ENCODE results near the gene HSD17B7. TPM values are rescaled to one million over a fixed set of nuclear protein-coding genes. Genes with fewer than 3 reads are reported as not detected.
"Not testable (repeated sequence)": the region's sequence is repeated elsewhere in the genome, so short reads cannot be mapped to it uniquely, and the experiment has no call there.

The HSD17B7 gene
- total and polyA plus RNA-seq, 9 of the 15 experiments (the other 6 are each of a cell fraction or from before 2014, with no cell fraction given): 12.7 to 48.7 (median 21.3) TPM

GRCh38 chr1:162788783-162789182, 1.7 kb upstream of the HSD17B7 start:
- in situ Hi-C loops (cut with MboI); CTCF ChIA-PET (ENCODE audit: low intra/inter-chr PET ratio); H3K4me1 ChIP-seq (replicated peaks in 1 of 2; ENCODE audit: control insufficient read depth in 2 of 2, insufficient read depth in 2 of 2, low read length in 2 of 2); H3K27ac ChIP-seq (ENCODE audit: extremely low read depth, low read depth, low read length); BruUV-seq (replicated peaks); H3K4me2 ChIP-seq (ENCODE audit: insufficient read depth, low read length); ATAC-seq; intact Hi-C loops (cut with micrococcal nuclease); POLR2A ChIA-PET; H2AFZ ChIP-seq (ENCODE audit: low read depth, low read length); H3K9ac ChIP-seq (ENCODE audit: insufficient read depth in 1 of 2, low read depth in 2 of 2, low read length in 2 of 2); H3K36me3 ChIP-seq (ENCODE audit: control insufficient read depth, insufficient read depth, low read length); H3K79me2 ChIP-seq (ENCODE audit: control insufficient read depth, insufficient read depth, low read length); H3K9me1 ChIP-seq (ENCODE audit: control insufficient read depth, insufficient read depth, low read length); H4K20me1 ChIP-seq (replicated peaks; ENCODE audit: control insufficient read depth, insufficient read depth, low read length); FAIRE-seq; H3K27me3 ChIP-seq (ENCODE audit: control insufficient read depth in 2 of 2, insufficient read depth in 2 of 2, low read length in 2 of 2); DNase-seq (ENCODE audit: extremely low read depth in 1 of 4, low spot score in 3 of 4); H3K4me3 ChIP-seq; H3K9me3 ChIP-seq (replicated peaks; ENCODE audit: control insufficient read depth, insufficient read depth, low read depth, low read length): not testable (repeated sequence)
- TF ChIP-seq NFIC (IDR thresholded peaks at IDR 0.05): 0 out of 2 replicates have a peak, but pooled peaks have one; percentile 31
- WGBS (ENCODE audit: insufficient coverage, low coverage, missing lambda C conversion rate): 52% methylated on average over 1 of the region's 1 CpG

- WGBS (ENCODE audit: insufficient coverage, low coverage, missing lambda C conversion rate): 0% methylated on average over 5 of the region's 8 CpGs
- CTCF ChIA-PET (ENCODE audit: low intra/inter-chr PET ratio); H3K9me1 ChIP-seq (ENCODE audit: control insufficient read depth, insufficient read depth, low read length); H3K36me3 ChIP-seq (ENCODE audit: control insufficient read depth, insufficient read depth, low read length); H3K27me3 ChIP-seq (ENCODE audit: control insufficient read depth in 2 of 2, insufficient read depth in 2 of 2, low read length in 2 of 2); intact Hi-C loops (cut with micrococcal nuclease); H3K79me2 ChIP-seq (ENCODE audit: control insufficient read depth, insufficient read depth, low read length); H3K9me3 ChIP-seq (replicated peaks; ENCODE audit: control insufficient read depth, insufficient read depth, low read depth, low read length); H3K4me1 ChIP-seq (replicated peaks in 1 of 2; ENCODE audit: control insufficient read depth in 2 of 2, insufficient read depth in 2 of 2, low read length in 2 of 2); POLR2A ChIA-PET; in situ Hi-C loops (cut with MboI); DNase-seq (ENCODE audit: extremely low read depth in 1 of 4, low spot score in 3 of 4); H3K27ac ChIP-seq (ENCODE audit: extremely low read depth, low read depth, low read length); H4K20me1 ChIP-seq (replicated peaks; ENCODE audit: control insufficient read depth, insufficient read depth, low read length): not testable (repeated sequence)
- ATAC-seq (peak; percentile 1; the same call in 2 of the 3 replicates), FAIRE-seq (peak; percentile 62)
- TF ChIP-seq RAD51 (IDR thresholded peaks at IDR 0.05; ENCODE audit: borderline replicate concordance, low read depth) (peak; percentile 14; the same call in 1 of the 2 replicates), TFE3 (CRISPR knock-in tag; IDR thresholded peaks at IDR 0.05) (peak; percentile 59), USF2 (CRISPR knock-in tag; IDR thresholded peaks at IDR 0.05) (peak; percentile 63)
- TSS peak; percentile 82 for BruUV-seq (replicated peaks)
- peak overlapping the region; percentile 66; the same call in 1 of the 2 replicates for H2AFZ ChIP-seq (ENCODE audit: low read depth, low read length)
- peak overlapping the region; percentile 66 for H3K4me2 ChIP-seq (ENCODE audit: insufficient read depth, low read length)
- H3K4me3 ChIP-seq: peak overlapping the region; percentile 44
- H3K9ac ChIP-seq (ENCODE audit: insufficient read depth in 1 of 2, low read depth in 2 of 2, low read length in 2 of 2): peak overlapping the region in 1 of 2 experiments; percentile 38; a peak in 2 of 4 replicates
Observed at GRCh38 chr1:162790985-162791357, 469 bp downstream of the HSD17B7 start.

GRCh38 chr1:162794284-162794683, 3.8 kb downstream of the HSD17B7 start:
- H3K4me3 ChIP-seq; H3K4me2 ChIP-seq (ENCODE audit: insufficient read depth, low read length); H3K27ac ChIP-seq (ENCODE audit: extremely low read depth, low read depth, low read length); H3K79me2 ChIP-seq (ENCODE audit: control insufficient read depth, insufficient read depth, low read length); H3K9me1 ChIP-seq (ENCODE audit: control insufficient read depth, insufficient read depth, low read length); H3K4me1 ChIP-seq (replicated peaks in 1 of 2; ENCODE audit: control insufficient read depth in 2 of 2, insufficient read depth in 2 of 2, low read length in 2 of 2); FAIRE-seq; H3K27me3 ChIP-seq (ENCODE audit: control insufficient read depth in 2 of 2, insufficient read depth in 2 of 2, low read length in 2 of 2); BruUV-seq (replicated peaks); POLR2A ChIA-PET; H3K9me3 ChIP-seq (replicated peaks; ENCODE audit: control insufficient read depth, insufficient read depth, low read depth, low read length); H4K20me1 ChIP-seq (replicated peaks; ENCODE audit: control insufficient read depth, insufficient read depth, low read length); CTCF ChIA-PET (ENCODE audit: low intra/inter-chr PET ratio); H3K9ac ChIP-seq (ENCODE audit: insufficient read depth in 1 of 2, low read depth in 2 of 2, low read length in 2 of 2); intact Hi-C loops (cut with micrococcal nuclease); in situ Hi-C loops (cut with MboI); H2AFZ ChIP-seq (ENCODE audit: low read depth, low read length); DNase-seq (ENCODE audit: extremely low read depth in 1 of 4, low spot score in 3 of 4); ATAC-seq: not testable (repeated sequence)
- 57% methylated on average over 1 of the region's 1 CpG for WGBS (ENCODE audit: insufficient coverage, low coverage, missing lambda C conversion rate)
- peaks cover 13% of the 10 kb centered on the region; the same call in 2 of the 3 replicates for H3K36me3 ChIP-seq (ENCODE audit: control insufficient read depth, insufficient read depth, low read length)

Measured in K562 (cell line).